Natural killer cell (primary cell): ENCODE data around the gene KLHDC3. TPM values are rescaled to one million over a fixed set of nuclear protein-coding genes. Genes with fewer than 3 reads are reported as not detected.

ENCODE experiments used
- ATAC-seq, 3 donors: fragments of 150-1000 bp in 2 of 3; fragments of 200-7000 bp in 1 of 3; cut with Tn5 transposase; 1 replicate in 1 of 3; 2 replicates in 2 of 3; pipeline ENCODE4 v1.10.0; 2021; ENCODE audit warnings: mild to moderate bottlenecking in 2 of 3, moderate library complexity in 2 of 3
- DNase-seq, 2 donors: peaks; one replicate each; pipeline versions ENCODE4 v3.0.0 to v3.0.0-alpha.2; 2013 to 2021; ENCODE audit warnings: mixed read lengths in 1 of 2
- H3K27ac ChIP-seq: one replicate; pipeline ENCODE4 v1.5.1; 2013; ENCODE audit warnings: mild to moderate bottlenecking, low read length
- H3K27me3 ChIP-seq: one replicate; pipeline ENCODE4 v1.6.1; 2013; ENCODE audit warnings: low read length; ENCODE audit not compliant: control insufficient read depth, insufficient read depth
- H3K36me3 ChIP-seq: one replicate; pipeline ENCODE4 v1.6.1; 2013; ENCODE audit warnings: low read length; ENCODE audit not compliant: control insufficient read depth, insufficient read depth
- H3K4me1 ChIP-seq: one replicate; pipeline ENCODE4 v1.6.1; 2013; ENCODE audit warnings: low read length; ENCODE audit not compliant: control insufficient read depth, insufficient read depth
- H3K4me3 ChIP-seq: one replicate; pipeline ENCODE4 v1.5.1; 2013; ENCODE audit warnings: low read length
- H3K9me3 ChIP-seq: one replicate; pipeline ENCODE4 v1.6.1; 2013; ENCODE audit warnings: low read length; ENCODE audit not compliant: control insufficient read depth, insufficient read depth
- H3K27ac Mint-ChIP-seq, 2 donors: one replicate each; pipeline ENCODE4 v1.8.0; 2022; ENCODE audit warnings: mild to moderate bottlenecking in 2 of 2, mixed read lengths in 2 of 2, moderate library complexity in 1 of 2
- H3K27me3 Mint-ChIP-seq, 2 donors: one replicate each; pipeline ENCODE4 v1.8.0; 2022; ENCODE audit warnings: low read depth in 2 of 2, mixed read lengths in 2 of 2
- H3K36me3 Mint-ChIP-seq: one replicate; pipeline ENCODE4 v1.8.0; 2022; ENCODE audit warnings: mixed read lengths
- H3K4me1 Mint-ChIP-seq, 2 donors: one replicate each; pipeline ENCODE4 v1.8.0; 2022; ENCODE audit warnings: mixed read lengths in 2 of 2
- H3K4me3 Mint-ChIP-seq: one replicate; pipeline ENCODE4 v1.8.0; 2022; ENCODE audit warnings: mild to moderate bottlenecking, moderate library complexity, mixed read lengths
- H3K9me3 Mint-ChIP-seq, 2 donors: one replicate each; pipeline ENCODE4 v1.8.0; 2022; ENCODE audit warnings: mixed read lengths in 2 of 2
- CTCF ChIP-seq: fragments of 200-600 bp; IDR thresholded peaks from one replicate; pipeline ENCODE4 v1.8.0; 2022; ENCODE audit warnings: antibody characterized with exemption
- WGBS: methylation state at CpG from one replicate; pipeline ENCODE4 v1.1.7; 2013; ENCODE audit warnings: missing lambda C conversion rate; ENCODE audit not compliant: insufficient coverage; 5-methylcytosine and 5-hydroxymethylcytosine counted together
- intact Hi-C: fragments of 100-400 bp; cut with micrococcal nuclease; formaldehyde crosslinking; loops from one replicate; pipeline ENCODE4 v1.14.2; 2022
- total RNA-seq, 4 donors: library from RNA; stranded (reverse); fragments of 120-200 nt in 1 of 4; gene quantifications; one replicate each; pipeline versions ENCODE4 v1.2.3 to v1.2.4, GENCODE V29; 2013 to 2022

The KLHDC3 gene
- total RNA-seq, 3 donors from 2014 or later (not counting 1 experiment from before 2014, with no cell fraction given), result 52.7 to 60.9 (median 53.7) TPM

GRCh38 chr6:43055966-43056365 lies 41.9 kb downstream of the KLHDC3 start:
- 78% methylated on average over 8 of the region's 8 CpGs for WGBS
- ATAC-seq (no peak), DNase-seq (no peak)
- Histone ChIP-seq H3K27ac (no peak overlapping the region), H3K9me3 (no peaks in the 10 kb centered on the region), H3K27me3 (no peaks in the 10 kb centered on the region), H3K4me1 (peaks cover 40% of the 10 kb centered on the region), H3K4me3 (no peak overlapping the region), H3K36me3 (peaks cover 9% of the 10 kb centered on the region)
- Mint-ChIP-seq H3K4me1 (peaks cover 41 to 62% of the 10 kb centered on the region in 2 donors), H3K36me3 (no peaks in the 10 kb centered on the region), H3K27ac (peak overlapping the region; percentile 27 to 54), H3K27me3 (no peaks in the 10 kb centered on the region), H3K4me3 (peak overlapping the region; percentile 25), H3K9me3 (no peaks in the 10 kb centered on the region)
- intact Hi-C loops, result no loop called here
- TF ChIP-seq CTCF, result no peak

GRCh38 chr6:43058531-43058930 lies 44.5 kb downstream of the KLHDC3 start:
- DNase-seq (no peak), ATAC-seq (no peak)
- peaks cover 12% of the 10 kb centered on the region for H3K36me3 ChIP-seq
- peak overlapping the region; percentile 90 for H3K4me3 ChIP-seq
- H3K4me1 Mint-ChIP-seq, result peaks cover 28 to 43% of the 10 kb centered on the region in 2 donors
- H3K27ac Mint-ChIP-seq, result peak overlapping the region; percentile 98 to 99
- no peak overlapping the region for H3K27ac ChIP-seq
- H3K27me3 Mint-ChIP-seq, result no peaks in the 10 kb centered on the region
- no peaks in the 10 kb centered on the region for H3K27me3 ChIP-seq
- intact Hi-C loops, result loop anchor here (2.0 kb wide), 1 partner anchor 80 kb away; the partner anchor contains the start of gene PEX6
- peak overlapping the region; percentile 96 for H3K4me3 Mint-ChIP-seq
- H3K9me3 ChIP-seq, result no peaks in the 10 kb centered on the region
- no peaks in the 10 kb centered on the region for H3K36me3 Mint-ChIP-seq
- peaks cover 26% of the 10 kb centered on the region for H3K4me1 ChIP-seq
- WGBS, result 60% methylated on average over 1 of the region's 1 CpG
- TF ChIP-seq CTCF, result no peak
- H3K9me3 Mint-ChIP-seq, result no peaks in the 10 kb centered on the region

- TF ChIP-seq CTCF, result no peak
- peaks cover 21 to 34% of the 10 kb centered on the region in 2 donors for H3K4me1 Mint-ChIP-seq
- H3K9me3 ChIP-seq, result no peaks in the 10 kb centered on the region
- no peaks in the 10 kb centered on the region for H3K27me3 ChIP-seq
- peak within 1 kb of the TSS; percentile 90 for H3K4me3 ChIP-seq
- no peaks in the 10 kb centered on the region for H3K27me3 Mint-ChIP-seq
- H3K4me3 Mint-ChIP-seq, result peak within 1 kb of the TSS; percentile 96
- intact Hi-C loops, result loop anchor here (1.0 to 2.0 kb wide), 4 partner anchors 45 to 313 kb away; partner anchors contain the start of genes KLHDC3, PEX6, SRF and TBCC
- H3K4me1 ChIP-seq, result peaks cover 20% of the 10 kb centered on the region
- H3K9me3 Mint-ChIP-seq, result no peaks in the 10 kb centered on the region
- no peaks in the 10 kb centered on the region for H3K36me3 Mint-ChIP-seq
- DNase-seq (peak; percentile 97 to 99), ATAC-seq (peak; percentile 94 to 98 (median 96))
- H3K36me3 ChIP-seq, result peaks cover 12% of the 10 kb centered on the region
- WGBS, result under 1% methylated on average over 64 of the region's 64 CpGs
- H3K27ac Mint-ChIP-seq, result peak within 1 kb of the TSS; percentile 98 to 99
- H3K27ac ChIP-seq, result peak within 1 kb of the TSS; percentile 85
Measured at GRCh38 chr6:43059168-43060033, 45.4 kb downstream of the KLHDC3 start, which contains the start of the genes KLC4 and MRPL2. KLC4 (plus strand) TSS chr6:43059631; CDS start chr6:43061336, 1,705 bp downstream. MRPL2 (minus strand) TSS chr6:43059434; CDS start chr6:43059381, 53 bp downstream.
